ENCODE data around the gene GOLPH3. TPM values are rescaled to one million over a fixed set of nuclear protein-coding genes. Genes with fewer than 3 reads are reported as not detected.

Gene GOLPH3
- total RNA-seq, 1 donor from 2014 or later, result 78.8 TPM

- Histone ChIP-seq H3K36me3 (peaks cover 0 to 31% of the 10 kb centered on the region in 2 donors), H3K4me1 (peaks cover 9% of the 10 kb centered on the region), H3K27ac (no peak overlapping the region), H3K4me3 (no peak overlapping the region), H3K9me3 (no peaks in the 10 kb centered on the region), H3K27me3 (no peaks in the 10 kb centered on the region)
- DNase-seq (ENCODE audit: extremely low spot score in 2 of 2), result peak in 1 of 2 donors; percentile 75
- intact Hi-C loops (cut with DNase I), result no loop called here
- TF ChIP-seq POLR2A (IDR thresholded peaks at IDR 0.05) (no peak), POLR2AphosphoS5 (IDR thresholded peaks at IDR 0.05; ENCODE audit: insufficient read depth in 1 of 2, low read depth in 1 of 2) (no peak), CTCF (IDR thresholded peaks at IDR 0.05) (no peak)
These were observed 74.6 kb downstream of the GOLPH3 start for GRCh38 chr5:32099486-32100035.

GRCh38 chr5:32098890-32099310, 75.2 kb downstream of the GOLPH3 start:
- H3K36me3 ChIP-seq, result peaks cover 0 to 27% of the 10 kb centered on the region in 2 donors
- H3K4me3 ChIP-seq, result no peak overlapping the region
- DNase-seq (ENCODE audit: extremely low spot score in 2 of 2), result no peak
- H3K9me3 ChIP-seq, result no peaks in the 10 kb centered on the region
- TF ChIP-seq POLR2A (IDR thresholded peaks at IDR 0.05), result no peak
- no peak for TF ChIP-seq CTCF (IDR thresholded peaks at IDR 0.05)
- TF ChIP-seq POLR2AphosphoS5 (IDR thresholded peaks at IDR 0.05; ENCODE audit: insufficient read depth in 1 of 2, low read depth in 1 of 2), result no peak
- H3K27ac ChIP-seq, result no peak overlapping the region
- peaks cover 9% of the 10 kb centered on the region for H3K4me1 ChIP-seq
- no peaks in the 10 kb centered on the region for H3K27me3 ChIP-seq
- intact Hi-C loops (cut with DNase I), result no loop called here

GRCh38 chr5:32098291-32098690, 75.8 kb downstream of the GOLPH3 start:
- peaks cover 9% of the 10 kb centered on the region for H3K4me1 ChIP-seq
- no peak overlapping the region for H3K4me3 ChIP-seq
- no peaks in the 10 kb centered on the region for H3K27me3 ChIP-seq
- no peak overlapping the region for H3K27ac ChIP-seq
- H3K36me3 ChIP-seq, result peaks cover 0 to 21% of the 10 kb centered on the region in 2 donors
- TF ChIP-seq CTCF (IDR thresholded peaks at IDR 0.05) (no peak), POLR2A (IDR thresholded peaks at IDR 0.05) (no peak)
- intact Hi-C loops (cut with DNase I), result no loop called here
- no peaks in the 10 kb centered on the region for H3K9me3 ChIP-seq
- peak in 1 of 2 donors; percentile 54 for DNase-seq (ENCODE audit: extremely low spot score in 2 of 2)

GRCh38 chr5:32096891-32097595, 77.1 kb downstream of the GOLPH3 start:
- H3K4me3 ChIP-seq, result no peak overlapping the region
- TF ChIP-seq POLR2AphosphoS5 (IDR thresholded peaks at IDR 0.05; ENCODE audit: insufficient read depth in 1 of 2, low read depth in 1 of 2) (no peak), CTCF (IDR thresholded peaks at IDR 0.05) (no peak)
- intact Hi-C loops (cut with DNase I), result no loop called here
- H3K27me3 ChIP-seq, result no peaks in the 10 kb centered on the region
- peaks cover 0 to 10% of the 10 kb centered on the region in 2 donors for H3K36me3 ChIP-seq
- H3K9me3 ChIP-seq, result no peaks in the 10 kb centered on the region
- H3K4me1 ChIP-seq, result peaks cover 9% of the 10 kb centered on the region
- peak in 1 of 2 donors; percentile 70 for DNase-seq (ENCODE audit: extremely low spot score in 2 of 2)
- no peak overlapping the region for H3K27ac ChIP-seq

DNA sequence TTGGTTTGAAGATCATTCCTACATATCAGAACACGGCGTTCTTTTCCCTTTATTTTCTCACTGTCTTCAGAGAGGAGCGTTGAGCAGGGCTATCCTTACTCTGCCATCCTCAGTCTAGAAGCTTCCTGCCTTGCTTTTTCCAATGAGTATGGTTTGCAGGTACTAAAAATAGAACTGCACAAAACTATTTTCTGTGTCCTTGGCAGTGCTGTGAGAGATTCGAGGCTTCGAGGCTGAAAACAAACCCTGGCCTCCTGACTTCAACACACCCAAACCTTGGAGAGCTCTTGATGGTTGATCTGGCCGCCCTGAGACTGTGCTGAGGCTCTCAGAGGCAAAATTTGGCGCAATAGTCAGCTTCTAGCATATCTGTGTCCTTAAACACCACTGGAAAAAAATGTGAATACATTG, 78.9 kb downstream of the GOLPH3 start:
- peak in 1 of 2 donors; percentile 54 for DNase-seq (ENCODE audit: extremely low spot score in 2 of 2)
- H3K27me3 ChIP-seq, result no peaks in the 10 kb centered on the region
- intact Hi-C loops (cut with DNase I), result no loop called here
- H3K36me3 ChIP-seq, result no peaks in the 10 kb centered on the region
- TF ChIP-seq CTCF (IDR thresholded peaks at IDR 0.05), result no peak
- no peak for TF ChIP-seq POLR2A (IDR thresholded peaks at IDR 0.05)
- TF ChIP-seq POLR2AphosphoS5 (IDR thresholded peaks at IDR 0.05; ENCODE audit: insufficient read depth in 1 of 2, low read depth in 1 of 2), result no peak
- H3K27ac ChIP-seq, result no peak overlapping the region
- peaks cover 9% of the 10 kb centered on the region for H3K4me1 ChIP-seq
- H3K9me3 ChIP-seq, result no peaks in the 10 kb centered on the region
- H3K4me3 ChIP-seq, result no peak overlapping the region

Data from vagina (tissue), 2 donors.